GM20000 (cell line): ENCODE results near the gene EXOSC7.
"Not testable (repeated sequence)": the region's sequence is repeated elsewhere in the genome, so short reads cannot be mapped to it uniquely, and the experiment has no call there.

Experiments used
- DNase-seq: peaks from one replicate; pipeline ENCODE4 v3.0.0; 2012; ENCODE audit warnings: low spot score
- TF ChIP-seq, protein P1 (sequence below): IDR thresholded peaks from 2 replicates; pipeline ENCODE4 v1.5.1; 2012; ENCODE audit warnings: mild to moderate bottlenecking, control low read depth; ENCODE audit errors: extremely low read depth, missing control alignments

The EXOSC7 gene

DNA sequence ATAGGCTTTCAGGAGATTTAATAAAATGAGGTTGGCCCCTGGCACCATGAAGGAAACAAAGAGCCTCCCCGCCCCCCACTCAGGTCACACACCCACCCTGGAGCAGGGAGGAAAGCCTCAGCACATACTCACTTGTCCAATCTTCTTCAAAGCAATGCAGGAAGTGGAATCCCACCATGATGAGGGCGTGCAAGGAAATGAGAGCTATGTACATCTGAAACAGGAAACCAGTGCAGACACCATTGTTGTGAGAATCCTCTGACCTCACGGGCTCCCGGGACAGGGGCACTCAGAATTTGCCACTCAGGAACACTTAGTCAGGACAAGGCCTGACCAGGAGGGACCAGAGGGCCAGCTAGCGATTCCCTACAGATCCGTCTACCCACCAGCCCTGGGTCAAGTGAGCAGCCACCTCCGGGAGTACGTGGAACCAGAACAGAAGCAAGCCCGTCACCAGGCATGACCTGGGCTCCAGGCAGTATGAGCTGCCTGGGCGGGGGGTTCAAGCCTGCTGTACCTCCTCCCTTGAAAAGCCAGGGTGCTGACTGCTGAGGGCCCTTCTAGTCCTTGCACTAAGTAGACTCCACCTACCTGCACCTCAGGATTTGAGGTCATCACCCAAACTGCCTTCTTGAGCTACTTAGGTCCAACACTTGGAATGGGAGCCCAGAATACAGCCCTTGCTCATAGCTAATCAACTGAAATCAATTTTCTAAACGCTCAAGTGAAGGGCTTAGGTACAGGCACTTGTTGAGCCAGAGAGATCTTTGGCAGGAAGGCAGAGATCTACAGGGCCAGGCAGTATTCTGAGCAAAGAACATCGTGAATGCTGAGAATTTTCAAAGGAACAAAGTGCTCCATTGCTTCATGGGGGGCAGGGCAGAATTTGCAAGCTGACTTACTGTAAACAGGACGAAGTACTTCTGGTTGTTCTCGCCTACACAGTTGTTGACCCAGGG lies 42.8 kb upstream of the EXOSC7 start:
- DNase-seq, result no peak
- TF ChIP-seq, protein P1, sequence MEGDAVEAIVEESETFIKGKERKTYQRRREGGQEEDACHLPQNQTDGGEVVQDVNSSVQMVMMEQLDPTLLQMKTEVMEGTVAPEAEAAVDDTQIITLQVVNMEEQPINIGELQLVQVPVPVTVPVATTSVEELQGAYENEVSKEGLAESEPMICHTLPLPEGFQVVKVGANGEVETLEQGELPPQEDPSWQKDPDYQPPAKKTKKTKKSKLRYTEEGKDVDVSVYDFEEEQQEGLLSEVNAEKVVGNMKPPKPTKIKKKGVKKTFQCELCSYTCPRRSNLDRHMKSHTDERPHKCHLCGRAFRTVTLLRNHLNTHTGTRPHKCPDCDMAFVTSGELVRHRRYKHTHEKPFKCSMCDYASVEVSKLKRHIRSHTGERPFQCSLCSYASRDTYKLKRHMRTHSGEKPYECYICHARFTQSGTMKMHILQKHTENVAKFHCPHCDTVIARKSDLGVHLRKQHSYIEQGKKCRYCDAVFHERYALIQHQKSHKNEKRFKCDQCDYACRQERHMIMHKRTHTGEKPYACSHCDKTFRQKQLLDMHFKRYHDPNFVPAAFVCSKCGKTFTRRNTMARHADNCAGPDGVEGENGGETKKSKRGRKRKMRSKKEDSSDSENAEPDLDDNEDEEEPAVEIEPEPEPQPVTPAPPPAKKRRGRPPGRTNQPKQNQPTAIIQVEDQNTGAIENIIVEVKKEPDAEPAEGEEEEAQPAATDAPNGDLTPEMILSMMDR, result no peak

DNA sequence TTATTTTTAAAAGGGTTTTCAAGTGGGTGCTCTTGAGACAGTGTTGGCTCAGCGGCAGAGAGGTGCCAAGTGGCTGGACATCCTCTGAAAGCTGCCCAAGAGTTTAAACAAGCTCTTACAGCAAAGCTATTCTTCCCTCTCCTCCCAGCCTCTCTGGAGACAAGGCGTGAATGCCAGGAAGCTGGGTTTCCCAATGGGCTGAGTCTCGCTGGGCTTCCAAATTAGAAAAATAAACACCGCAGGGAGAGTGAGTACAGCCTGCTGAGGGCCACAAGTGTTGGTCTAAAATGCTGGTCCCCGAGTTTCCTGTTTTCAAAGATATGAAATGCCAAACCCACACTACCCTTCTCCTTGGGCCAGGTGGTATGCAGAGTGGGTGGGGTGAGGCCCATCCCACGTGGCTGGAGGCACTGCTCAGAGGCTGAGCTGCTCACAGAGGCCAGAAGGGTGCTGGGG lies 36.4 kb upstream of the EXOSC7 start:
- DNase-seq, result no peak
- TF ChIP-seq, protein P1, result no peak

DNA sequence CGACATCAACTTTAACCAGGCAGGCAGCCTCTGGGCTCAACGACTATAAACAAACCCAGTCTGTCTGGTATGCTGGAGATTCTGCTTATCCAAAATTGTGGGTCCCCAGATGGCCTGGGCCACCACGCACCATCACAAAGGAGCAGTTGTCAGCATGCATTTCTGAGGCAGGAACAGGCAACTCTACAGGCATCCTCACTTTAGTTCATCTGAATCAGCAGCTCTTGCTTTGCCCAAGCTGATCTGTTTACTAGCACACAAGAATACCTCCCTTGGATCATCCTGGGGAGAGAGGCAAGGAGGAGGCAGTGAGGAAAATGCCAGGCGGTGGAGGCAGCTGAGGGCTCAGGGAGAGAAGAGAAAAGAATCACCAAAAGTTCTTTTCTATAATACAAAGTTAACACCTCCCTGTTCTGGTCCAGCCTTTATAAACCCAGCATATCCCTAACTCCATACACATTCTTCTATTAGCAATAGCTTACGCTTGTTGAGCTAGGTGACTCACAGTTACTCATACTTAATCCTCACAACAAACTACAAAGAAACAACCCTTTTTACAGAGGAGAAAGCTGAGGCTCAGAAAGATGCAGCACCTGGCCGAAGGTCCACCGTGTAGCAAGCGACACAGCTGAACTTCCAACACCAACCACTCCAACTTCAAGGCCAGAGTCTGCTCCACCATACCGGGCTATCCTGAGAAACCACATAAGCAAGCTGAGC lies 33.7 kb upstream of the EXOSC7 start:
- DNase-seq, result no peak
- TF ChIP-seq, protein P1, result no peak

DNA sequence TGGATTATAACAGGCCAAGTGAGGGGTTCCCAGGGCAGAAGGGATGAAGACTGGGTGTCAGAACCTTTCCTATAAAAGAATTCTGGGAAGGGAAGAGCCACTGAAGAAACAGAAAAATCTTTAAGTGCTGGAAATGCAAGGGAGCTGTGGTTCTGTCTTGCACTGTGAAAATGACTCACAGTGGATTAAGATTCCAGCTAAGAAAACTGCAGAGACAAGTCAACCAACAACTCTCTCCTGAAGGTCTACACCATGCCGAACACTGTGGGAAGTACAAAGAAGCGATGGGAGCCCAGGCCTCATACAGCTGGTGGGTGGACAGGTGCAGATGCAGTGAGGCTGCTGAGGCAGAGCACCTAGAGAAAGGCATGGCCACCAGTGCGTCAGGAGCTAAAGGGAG lies 27.8 kb upstream of the EXOSC7 start:
- TF ChIP-seq, protein P1, result no peak
- no peak for DNase-seq

- not testable (repeated sequence) for DNase-seq
Measured at GRCh38 chr3:44949770-44950169, 26.3 kb upstream of the EXOSC7 start.

DNA sequence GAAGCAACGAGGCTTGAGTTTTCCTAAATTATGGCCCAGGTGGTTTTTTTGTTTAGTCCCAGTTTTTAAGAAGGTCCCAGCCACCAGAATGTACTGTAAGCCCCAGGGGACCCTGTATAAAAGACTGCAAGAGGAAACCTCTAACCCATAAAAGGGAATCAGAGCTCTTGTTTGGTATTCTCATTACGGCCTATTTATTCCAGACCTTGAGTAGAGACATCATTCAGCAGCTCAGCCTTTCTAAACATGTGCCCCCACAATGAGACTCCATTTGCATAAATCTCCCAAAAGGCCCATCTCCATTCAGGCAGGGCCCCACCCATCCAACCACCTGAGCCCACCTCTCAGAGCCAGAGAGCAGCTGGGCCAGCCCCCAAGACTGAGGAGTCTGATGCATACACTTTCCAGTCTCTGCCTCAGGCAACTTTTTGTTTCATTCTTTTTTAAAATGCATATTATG lies 25.7 kb upstream of the EXOSC7 start:
- DNase-seq, result no peak
- TF ChIP-seq, protein P1, result no peak

DNA sequence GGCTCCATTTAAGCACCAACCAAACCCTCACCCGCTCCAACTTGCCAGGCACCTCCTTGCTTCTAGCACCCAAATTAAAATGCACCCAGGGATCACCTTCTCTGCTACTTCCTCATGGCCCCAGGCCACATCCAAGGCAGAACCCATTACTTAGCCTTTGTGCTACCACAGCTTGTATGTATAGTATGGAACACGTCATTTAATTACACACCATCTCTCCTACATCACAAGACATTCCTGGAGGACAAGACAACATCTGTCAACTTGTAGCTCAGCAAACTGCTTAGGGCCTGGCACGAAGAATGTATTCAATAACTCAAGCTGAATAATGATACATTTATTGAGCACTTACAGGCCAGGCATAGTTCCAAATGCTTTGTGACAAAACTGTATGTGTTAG lies 23.4 kb upstream of the EXOSC7 start:
- TF ChIP-seq, protein P1, result no peak
- DNase-seq, result no peak
